SKM-1 (cell line): ENCODE data around the gene CRIP3.

ENCODE experiments used
- DNase-seq: peaks from one replicate; lab custom pipeline; 2025; ENCODE audit not compliant: unreplicated experiment; lab: John Stamatoyannopoulos, UW

Gene CRIP3

DNA sequence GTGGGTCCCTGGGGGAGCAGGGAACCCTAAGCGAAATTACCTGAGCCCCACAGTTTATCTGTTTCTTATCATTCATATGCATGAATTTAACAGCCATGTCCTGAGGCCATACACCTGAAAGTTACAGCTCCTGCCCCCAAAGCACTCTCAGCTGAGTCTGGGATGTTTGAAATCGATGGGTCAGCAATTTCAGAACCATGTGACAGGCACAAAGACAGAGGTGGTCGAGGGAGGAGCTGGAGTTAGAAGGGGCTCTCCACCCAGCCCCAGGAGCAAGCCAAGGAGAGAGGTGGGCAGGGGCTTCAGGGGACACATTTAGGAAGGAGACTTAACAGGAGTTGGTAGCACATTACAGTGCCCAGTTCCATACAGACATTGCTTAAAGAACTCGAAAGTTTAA is 50.4 kb downstream of the CRIP3 start:
- no peak for DNase-seq

DNA sequence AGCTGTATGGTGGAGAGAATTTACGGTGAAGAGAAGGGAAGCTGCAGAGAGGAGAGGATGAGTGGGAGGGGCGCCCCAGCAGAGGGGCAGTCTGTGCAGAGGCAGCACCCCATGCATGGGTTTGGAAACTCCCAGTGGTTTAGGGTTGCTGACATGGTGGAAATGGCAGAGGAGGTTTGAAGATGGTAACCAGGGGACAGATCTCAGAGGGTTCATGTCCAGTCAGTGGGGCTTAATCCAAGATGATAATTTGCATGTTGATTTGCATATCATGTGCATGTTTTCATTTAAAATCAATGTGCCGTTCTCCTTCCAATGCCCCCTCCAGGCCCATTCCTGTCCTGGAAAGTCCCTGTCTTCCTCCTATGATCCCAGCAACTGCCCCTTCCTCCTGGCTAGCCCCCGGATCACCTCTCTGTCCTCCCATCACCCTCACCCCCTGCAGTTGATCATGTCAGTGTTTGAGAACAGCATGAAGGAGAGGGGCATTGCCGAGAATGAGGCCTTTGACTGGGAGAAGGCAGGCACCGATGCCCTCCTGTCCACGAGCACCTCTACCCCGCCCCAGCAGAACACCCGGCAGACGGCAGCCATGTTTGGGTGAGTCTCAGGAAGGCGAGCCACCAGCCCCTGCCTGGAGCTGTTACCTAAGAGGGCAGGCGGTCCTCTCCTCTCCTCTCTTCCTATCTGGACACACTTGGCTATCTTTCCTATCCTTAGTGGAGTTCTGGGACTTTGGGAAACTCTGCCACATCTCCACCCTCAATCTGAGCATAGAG is 51.1 kb downstream of the CRIP3 start:
- DNase-seq = no peak

DNA sequence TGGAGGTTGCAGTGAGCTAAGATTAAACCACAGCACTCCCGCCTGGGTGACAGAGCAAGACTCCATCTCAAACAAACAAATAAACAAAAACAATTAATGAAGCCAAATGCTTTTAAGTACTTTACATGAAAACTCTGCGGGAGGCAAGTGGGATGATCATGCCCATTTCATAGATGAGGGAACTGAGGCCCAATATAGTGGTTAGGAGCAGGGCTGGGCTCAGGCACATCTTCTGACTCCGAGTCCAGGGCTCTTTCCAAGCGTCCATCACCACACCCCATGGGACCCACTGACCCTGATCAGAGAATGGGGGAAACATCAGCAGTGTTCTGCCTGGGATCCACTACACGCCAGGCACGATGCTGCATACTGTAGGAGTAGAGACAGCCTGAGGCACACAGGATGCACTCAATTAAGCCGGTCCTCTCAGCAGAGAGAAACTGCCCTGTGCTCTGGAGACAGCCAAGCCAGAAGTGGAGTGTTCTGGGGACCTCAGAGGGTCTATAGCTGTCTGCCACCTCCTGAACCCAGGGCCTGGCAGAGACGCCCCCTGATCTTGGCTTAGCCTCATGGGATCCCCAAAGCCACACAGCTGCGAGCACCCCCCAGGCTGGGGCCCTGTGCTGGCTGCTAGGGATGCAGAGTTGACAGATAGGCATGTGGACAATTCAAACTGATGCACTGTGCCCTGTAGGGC is 51.8 kb downstream of the CRIP3 start:
- no peak for DNase-seq
